Breast epithelium (tissue), 4 donors: ENCODE data around the gene WNT4. TPM values are rescaled to one million over a fixed set of nuclear protein-coding genes. Genes with fewer than 3 reads are reported as not detected.
"Not testable (repeated sequence)": the region's sequence is repeated elsewhere in the genome, so short reads cannot be mapped to it uniquely, and the experiment has no call there.

ENCODE experiments used
- DNase-seq, 2 donors: peaks; one replicate each; pipeline ENCODE4 v3.0.0-alpha.2; 2019; ENCODE audit warnings: low spot score in 2 of 2
- H3K27ac ChIP-seq, 2 donors: fragments of 200-600 bp; sonication (generic) in 1 of 2; one replicate each; pipeline ENCODE4 v1.5.1; 2016 to 2019; ENCODE audit warnings: mild to moderate bottlenecking in 1 of 2
- H3K27me3 ChIP-seq, 2 donors: fragments of 200-600 bp; sonication (generic) in 1 of 2; one replicate each; pipeline versions ENCODE4 v1.5.1 to v1.6.0; 2017 to 2019; ENCODE audit warnings: control low read depth in 1 of 2, mild to moderate bottlenecking in 1 of 2
- H3K36me3 ChIP-seq: fragments of 200-600 bp; one replicate; pipeline ENCODE4 v1.5.1; 2019
- H3K4me1 ChIP-seq, 2 donors: fragments of 200-600 bp; sonication (generic); one replicate each; pipeline ENCODE4 v1.5.1; 2016 to 2019; ENCODE audit warnings: control low read depth in 1 of 2
- H3K4me3 ChIP-seq, 3 donors: fragments of 200-600 bp; sonication (generic); 1 replicate in 2 of 3; 2 replicates in 1 of 3; pipeline ENCODE4 v1.5.1; 2016 to 2019; ENCODE audit warnings: mild to moderate bottlenecking in 3 of 3, moderate library complexity in 2 of 3
- H3K9me3 ChIP-seq, 2 donors: fragments of 200-600 bp; sonication (generic) in 1 of 2; one replicate each; pipeline ENCODE4 v1.5.1; 2016 to 2019; ENCODE audit warnings: control low read depth in 1 of 2
- CTCF ChIP-seq, 3 donors: fragments of 450-650 bp; IDR thresholded peaks; one replicate each; pipeline ENCODE4 v1.5.1; 2016 to 2017; ENCODE audit warnings: antibody characterized with exemption in 3 of 3, mild to moderate bottlenecking in 3 of 3, moderate library complexity in 3 of 3
- POLR2A ChIP-seq: fragments of 450-650 bp; IDR thresholded peaks from one replicate; pipeline ENCODE4 v1.6.1; 2016; ENCODE audit warnings: antibody characterized with exemption, mild to moderate bottlenecking, moderate library complexity
- POLR2AphosphoS5 ChIP-seq, 3 donors: sonication (generic); formaldehyde crosslinking; IDR thresholded peaks; one replicate each; pipeline ENCODE4 v1.6.1; 2017; ENCODE audit warnings: antibody characterized with exemption in 3 of 3
- intact Hi-C: fragments of 100-400 bp; cut with DNase I; formaldehyde crosslinking; loops from one replicate; pipeline ENCODE4 v1.15.1; 2023; ENCODE audit warnings: low total_unique reads
- total RNA-seq, 3 donors: library from RNA; depleted of rRNA; stranded (reverse); fragments of >200 nt; gene quantifications; one replicate each; pipeline ENCODE4 v1.1.0, GENCODE V29; 2016

WNT4 gene
- total RNA-seq, 3 donors from 2014 or later: 1.6 to 3.1 TPM; not detected in 1

- Histone ChIP-seq H3K36me3 (no peaks in the 10 kb centered on the region), H3K27ac (no peak overlapping the region), H3K4me3 (no peak overlapping the region), H3K4me1 (no peaks in the 10 kb centered on the region), H3K27me3 (no peaks in the 10 kb centered on the region), H3K9me3 (no peaks in the 10 kb centered on the region)
- intact Hi-C loops: no loop called here
- no peak for DNase-seq
- TF ChIP-seq POLR2AphosphoS5 (IDR thresholded peaks at IDR 0.05): no peak
- TF ChIP-seq CTCF (IDR thresholded peaks at IDR 0.05): no peak
- TF ChIP-seq POLR2A: no peak
These were observed 44.1 kb downstream of the WNT4 start for GRCh38 chr1:22098752-22099151.

GRCh38 chr1:22096463-22096862, 46.4 kb downstream of the WNT4 start:
- no peak overlapping the region for H3K27ac ChIP-seq
- no peak overlapping the region for H3K4me3 ChIP-seq
- no peak for TF ChIP-seq POLR2A
- TF ChIP-seq CTCF (IDR thresholded peaks at IDR 0.05): no peak
- TF ChIP-seq POLR2AphosphoS5 (IDR thresholded peaks at IDR 0.05): no peak
- no peaks in the 10 kb centered on the region for H3K9me3 ChIP-seq
- DNase-seq: no peak
- intact Hi-C loops: no loop called here
- H3K36me3 ChIP-seq: no peaks in the 10 kb centered on the region
- no peaks in the 10 kb centered on the region for H3K27me3 ChIP-seq
- H3K4me1 ChIP-seq: no peaks in the 10 kb centered on the region

- Histone ChIP-seq H3K9me3 (no peaks in the 10 kb centered on the region), H3K4me3 (no peak overlapping the region), H3K36me3 (no peaks in the 10 kb centered on the region), H3K4me1 (no peaks in the 10 kb centered on the region), H3K27me3 (no peaks in the 10 kb centered on the region), H3K27ac (no peak overlapping the region)
- no peak for TF ChIP-seq CTCF (IDR thresholded peaks at IDR 0.05)
- no peak for TF ChIP-seq POLR2A
- TF ChIP-seq POLR2AphosphoS5 (IDR thresholded peaks at IDR 0.05): no peak
- intact Hi-C loops: no loop called here
- no peak for DNase-seq
These were observed 46.9 kb downstream of the WNT4 start for GRCh38 chr1:22096036-22096435.

DNA sequence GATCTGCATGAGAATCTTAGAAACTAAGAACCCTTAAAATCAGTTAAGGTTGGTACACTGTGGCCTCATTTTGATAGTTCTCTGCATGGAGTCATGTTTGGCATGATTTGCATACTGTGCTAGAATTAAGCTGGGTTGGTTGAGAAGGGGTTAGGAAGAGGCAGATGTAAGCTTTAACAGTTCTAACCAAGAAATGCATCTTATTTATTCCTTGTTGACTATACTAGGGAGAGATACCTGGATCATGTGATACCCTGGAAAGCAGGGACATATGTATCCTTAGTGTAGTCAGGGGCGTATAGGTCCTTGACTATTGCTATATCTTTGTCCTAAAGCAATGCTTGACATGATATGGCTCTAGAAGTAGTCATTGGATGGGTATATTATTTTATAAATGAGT, 49.4 kb downstream of the WNT4 start:
- H3K4me3 ChIP-seq: no peak overlapping the region
- no peak overlapping the region for H3K27ac ChIP-seq
- intact Hi-C loops: no loop called here
- H3K36me3 ChIP-seq: no peaks in the 10 kb centered on the region
- TF ChIP-seq POLR2A: no peak
- TF ChIP-seq CTCF (IDR thresholded peaks at IDR 0.05): no peak
- TF ChIP-seq POLR2AphosphoS5 (IDR thresholded peaks at IDR 0.05): no peak
- DNase-seq: no peak
- no peaks in the 10 kb centered on the region for H3K9me3 ChIP-seq
- peaks cover 0 to 3% of the 10 kb centered on the region in 2 donors for H3K4me1 ChIP-seq
- no peaks in the 10 kb centered on the region for H3K27me3 ChIP-seq

DNA sequence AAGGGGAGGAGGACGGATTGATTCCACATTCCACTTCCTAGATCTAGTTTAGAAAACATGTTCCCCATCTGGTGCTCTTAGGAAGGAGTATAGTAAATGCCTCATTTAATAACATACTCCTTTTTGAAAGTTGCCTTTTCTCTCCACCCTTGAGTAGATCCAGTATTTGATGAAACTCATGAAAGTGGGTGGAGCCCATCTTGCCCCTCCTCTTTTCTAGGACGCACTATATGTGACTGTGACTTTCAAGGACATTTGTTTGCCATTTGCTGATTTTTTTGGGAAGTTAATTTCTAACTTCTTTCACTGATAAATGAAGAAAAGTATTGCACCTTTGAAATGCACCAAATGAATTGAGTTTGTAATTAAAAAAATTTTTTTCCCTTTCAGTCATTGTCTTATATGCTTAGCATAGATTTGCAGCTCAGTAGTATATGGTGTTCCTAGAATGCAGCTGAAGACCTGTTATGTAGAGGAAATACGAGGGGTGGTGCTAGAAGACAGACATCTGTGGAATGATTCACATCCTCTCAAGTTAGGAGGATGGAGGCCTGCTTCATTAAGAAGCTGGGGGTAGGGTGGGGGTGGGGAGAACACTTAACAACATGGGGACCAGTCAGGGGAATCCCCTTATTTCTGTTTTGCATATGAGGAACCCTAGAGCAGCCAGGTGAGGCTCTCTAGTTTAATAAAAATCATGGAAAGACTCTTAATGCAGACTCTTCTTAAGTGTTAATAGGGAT, 50.7 kb downstream of the WNT4 start:
- H3K27me3 ChIP-seq, H3K4me1 ChIP-seq, H3K9me3 ChIP-seq, DNase-seq, H3K27ac ChIP-seq, H3K36me3 ChIP-seq, H3K4me3 ChIP-seq, intact Hi-C loops: not testable (repeated sequence)

- TF ChIP-seq POLR2A: no peak
- no peak for TF ChIP-seq CTCF (IDR thresholded peaks at IDR 0.05)
- no peak for TF ChIP-seq POLR2AphosphoS5 (IDR thresholded peaks at IDR 0.05)
- peaks cover 0 to 3% of the 10 kb centered on the region in 2 donors for H3K4me1 ChIP-seq
- intact Hi-C loops: no loop called here
These were observed 52.0 kb downstream of the WNT4 start for GRCh38 chr1:22090867-22091266.

More at GRCh38 chr1:22090867-22091266, 52.0 kb downstream of the WNT4 start:
- Histone ChIP-seq H3K4me3 (no peak overlapping the region), H3K27me3 (no peaks in the 10 kb centered on the region), H3K9me3 (no peaks in the 10 kb centered on the region), H3K27ac (no peak overlapping the region), H3K36me3 (peaks cover 6% of the 10 kb centered on the region)
- no peak for DNase-seq
